Fibroblast of skin of left quadriceps (primary cell): ENCODE data around the gene DYNC1LI2.
"Not testable (repeated sequence)": the region's sequence is repeated elsewhere in the genome, so short reads cannot be mapped to it uniquely, and the experiment has no call there.

Source experiments
- DNase-seq, 2 experiments: peaks; one replicate each; pipeline ENCODE4 v3.0.0-alpha.2; 2013; ENCODE audit warnings: low read depth in 2 of 2

Gene DYNC1LI2

DNA sequence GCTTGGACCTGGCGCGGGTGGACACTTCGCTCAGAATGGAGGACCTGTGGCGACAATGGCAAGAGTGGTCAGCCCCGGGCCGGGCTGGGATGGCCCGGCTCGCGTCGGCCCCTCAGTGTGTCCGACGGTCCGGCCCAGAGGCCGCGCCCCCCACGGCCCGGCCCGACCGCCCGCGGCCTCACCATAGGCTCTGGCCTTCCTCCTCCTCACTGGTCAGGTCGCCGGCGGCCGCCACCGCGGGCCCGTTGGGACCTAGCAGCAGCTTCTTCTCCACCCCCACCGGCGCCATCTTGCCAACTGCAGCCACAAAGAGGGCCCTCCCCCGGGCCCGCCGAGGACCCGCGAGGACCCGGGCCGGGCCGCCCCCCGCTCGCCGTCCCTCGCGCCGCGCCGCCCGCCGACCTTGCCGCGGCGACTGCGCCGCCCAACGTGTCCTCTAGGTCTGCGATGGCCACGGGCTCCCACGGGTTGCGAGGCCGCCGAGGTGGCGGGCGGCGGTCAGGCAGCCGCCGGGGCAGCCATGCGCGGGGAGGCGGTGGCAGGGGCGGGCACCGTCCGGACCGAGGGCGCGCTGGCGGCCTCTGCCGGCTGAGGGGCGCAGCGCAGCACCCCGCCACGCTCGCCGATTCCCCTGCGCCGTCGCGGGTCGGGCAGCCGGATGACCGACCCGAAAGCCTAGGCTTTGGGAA, at the start of gene DYNC1LI2:
DYNC1LI2 (minus strand) TSS at position 307 of the 689 bp plus-strand sequence; CDS start at position 289, 18 bp downstream.
- DNase-seq: peak; percentile 43 to 52

- DNase-seq: no peak
Observed at GRCh38 chr16:66800856-66801255, 49.4 kb upstream of the DYNC1LI2 start.

GRCh38 chr16:66798161-66798560, 46.8 kb upstream of the DYNC1LI2 start:
- no peak for DNase-seq

- DNase-seq: not testable (repeated sequence)
Observed at GRCh38 chr16:66793984-66794383, 42.6 kb upstream of the DYNC1LI2 start.

- DNase-seq: no peak
Observed at GRCh38 chr16:66790130-66790733, 38.8 kb upstream of the DYNC1LI2 start.

GRCh38 chr16:66787427-66787826, 36.0 kb upstream of the DYNC1LI2 start:
- DNase-seq: no peak

DNA sequence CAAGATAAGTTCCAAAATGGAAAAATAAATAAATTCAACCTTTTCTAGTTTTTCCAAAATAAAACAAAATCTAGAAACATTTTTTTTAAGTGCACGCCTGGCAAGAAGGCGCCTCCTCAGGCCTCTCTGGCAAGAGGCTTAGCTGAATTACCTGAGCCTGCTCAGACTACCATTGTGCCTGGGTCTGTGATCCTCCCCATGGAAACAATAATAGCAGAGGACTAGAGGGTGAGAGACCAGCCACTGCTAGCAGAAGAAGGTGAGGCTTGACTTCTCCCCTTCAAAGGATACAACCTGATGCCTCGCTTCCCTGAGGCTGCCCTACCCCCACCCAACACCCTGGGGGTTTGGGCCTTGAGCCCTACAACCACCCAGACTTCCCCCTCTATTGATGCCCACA, 35.1 kb upstream of the DYNC1LI2 start:
- DNase-seq: no peak

- DNase-seq: no peak
Observed at GRCh38 chr16:66776457-66776856, 25.0 kb upstream of the DYNC1LI2 start.

- no peak for DNase-seq
Observed at GRCh38 chr16:66774981-66775380, 23.6 kb upstream of the DYNC1LI2 start.

DNA sequence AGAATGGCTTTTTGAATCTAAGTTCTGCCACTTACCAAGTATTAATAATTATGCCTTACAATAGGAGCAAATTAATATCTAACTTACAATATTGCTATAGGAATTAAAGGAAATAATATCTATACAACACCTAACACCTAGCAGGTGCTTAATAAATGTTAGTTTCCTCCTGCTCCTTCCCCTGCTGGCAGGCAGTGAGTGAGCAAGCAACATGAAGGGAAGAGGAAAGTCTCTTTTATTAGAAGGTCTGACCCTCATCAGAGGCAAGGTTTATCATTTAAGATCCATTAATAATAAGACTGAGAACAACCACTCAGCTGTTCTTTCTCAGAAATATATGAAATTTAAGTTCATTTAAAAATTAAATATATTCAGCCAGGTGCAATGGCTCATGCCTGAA, 6.7 kb upstream of the DYNC1LI2 start:
- no peak for DNase-seq

DNA sequence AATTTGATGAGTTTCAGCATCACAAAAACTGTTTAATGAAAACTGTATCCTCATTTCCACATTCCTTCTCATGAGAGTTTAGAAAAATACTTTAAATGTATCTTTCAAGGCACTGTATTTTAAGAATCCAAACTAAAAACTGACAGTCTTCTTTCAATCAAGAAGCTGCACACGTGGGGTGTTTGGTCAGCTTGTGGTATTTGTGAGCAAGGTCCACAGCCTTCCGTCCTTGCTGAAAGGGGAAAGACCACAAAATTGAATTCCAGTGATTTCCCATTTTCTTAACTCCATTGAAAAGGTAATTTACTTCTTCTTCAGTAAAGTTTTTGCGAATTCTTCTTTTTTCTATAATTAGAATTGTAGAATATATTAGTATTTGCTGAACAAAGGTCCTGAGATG, 3.4 kb upstream of the DYNC1LI2 start:
- no peak for DNase-seq

- no peak for DNase-seq
Observed at GRCh38 chr16:66754211-66754610, 2.8 kb upstream of the DYNC1LI2 start.

DNA sequence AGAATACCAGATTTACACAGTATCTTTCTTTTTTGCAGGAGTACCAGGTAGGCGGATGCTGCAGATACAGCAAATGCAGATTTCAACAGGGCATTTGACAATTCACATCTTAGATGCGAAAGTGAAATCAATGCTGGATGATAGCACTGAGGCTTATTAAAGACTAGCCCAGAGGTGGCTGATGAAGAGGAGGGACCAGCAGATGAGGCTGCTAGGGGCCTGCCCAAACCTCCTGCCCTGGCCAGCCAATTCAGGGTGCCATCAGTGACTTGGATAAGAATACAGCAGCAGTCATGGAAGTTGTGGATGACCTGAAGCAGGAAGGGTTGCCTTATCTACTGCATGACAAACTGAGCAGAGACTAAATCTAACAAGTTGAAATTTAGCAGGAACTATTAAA, 1.5 kb upstream of the DYNC1LI2 start:
- no peak for DNase-seq

GRCh38 chr16:66752379-66752778, 970 bp upstream of the DYNC1LI2 start:
- DNase-seq: no peak

GRCh38 chr16:66751992-66752322, 548 bp upstream of the DYNC1LI2 start:
- no peak for DNase-seq

DNA sequence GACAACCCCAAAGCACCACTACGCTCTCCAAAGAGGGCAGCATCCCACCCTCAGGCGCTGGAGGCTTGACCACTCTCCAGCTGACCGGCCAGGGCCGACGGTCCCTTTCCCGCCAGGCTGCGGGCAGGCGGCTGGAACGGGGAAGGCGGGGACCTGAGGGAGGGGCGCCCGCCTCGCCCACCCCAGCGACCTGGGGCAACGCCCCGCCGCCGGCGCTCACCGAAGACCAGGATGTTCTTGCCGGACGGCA, 431 bp downstream of the DYNC1LI2 start:
- no peak for DNase-seq

- DNase-seq: no peak
Observed at GRCh38 chr16:66750279-66751052, 943 bp downstream of the DYNC1LI2 start.

- no peak for DNase-seq
Observed at GRCh38 chr16:66746682-66747081, 4.7 kb downstream of the DYNC1LI2 start.

DNA sequence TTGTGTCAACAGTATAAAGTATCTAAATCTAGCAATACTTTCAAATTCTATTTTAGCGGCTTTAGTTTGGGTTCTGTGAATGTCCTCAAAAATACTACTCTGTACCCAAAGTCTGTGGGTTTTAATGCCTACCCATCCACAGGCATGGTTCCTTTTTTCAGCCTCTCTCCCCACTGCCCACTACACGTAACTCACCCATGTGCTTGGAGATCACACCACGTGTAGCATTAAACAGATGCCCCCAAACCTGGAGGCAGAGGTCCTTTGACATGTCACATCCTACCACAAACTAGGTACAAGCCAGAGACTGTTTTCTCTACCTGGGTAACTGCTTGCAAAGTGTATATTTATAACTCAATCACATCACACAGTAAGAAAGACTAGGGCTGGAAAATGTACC, 5.4 kb downstream of the DYNC1LI2 start:
- no peak for DNase-seq

GRCh38 chr16:66741950-66742808, 9.2 kb downstream of the DYNC1LI2 start:
- DNase-seq: peak; percentile 9 to 12

- peak; percentile 50 to 55 for DNase-seq
Observed at GRCh38 chr16:66741169-66741900, 10.1 kb downstream of the DYNC1LI2 start.

DNA sequence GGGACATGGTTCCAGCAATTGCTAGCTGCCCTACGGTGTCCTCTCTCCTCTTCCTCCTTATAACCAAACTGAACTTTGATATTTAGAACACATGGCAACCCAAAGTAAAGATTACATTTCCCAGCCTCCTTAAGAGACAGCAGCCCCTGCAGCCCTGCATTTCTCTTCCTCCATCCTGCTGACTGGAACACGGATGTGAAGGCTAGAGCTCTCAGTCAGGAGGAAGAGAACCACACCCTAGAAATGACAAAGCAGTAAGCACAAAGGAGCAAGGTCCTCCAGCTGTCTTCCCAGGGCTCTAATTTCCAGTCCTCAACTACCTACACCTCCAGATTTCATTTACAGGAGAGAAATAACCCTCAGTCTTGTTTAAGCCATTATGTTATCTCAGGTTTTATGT, 10.9 kb downstream of the DYNC1LI2 start:
- DNase-seq: no peak
